ENCODE results near the gene ICOS.

DNA sequence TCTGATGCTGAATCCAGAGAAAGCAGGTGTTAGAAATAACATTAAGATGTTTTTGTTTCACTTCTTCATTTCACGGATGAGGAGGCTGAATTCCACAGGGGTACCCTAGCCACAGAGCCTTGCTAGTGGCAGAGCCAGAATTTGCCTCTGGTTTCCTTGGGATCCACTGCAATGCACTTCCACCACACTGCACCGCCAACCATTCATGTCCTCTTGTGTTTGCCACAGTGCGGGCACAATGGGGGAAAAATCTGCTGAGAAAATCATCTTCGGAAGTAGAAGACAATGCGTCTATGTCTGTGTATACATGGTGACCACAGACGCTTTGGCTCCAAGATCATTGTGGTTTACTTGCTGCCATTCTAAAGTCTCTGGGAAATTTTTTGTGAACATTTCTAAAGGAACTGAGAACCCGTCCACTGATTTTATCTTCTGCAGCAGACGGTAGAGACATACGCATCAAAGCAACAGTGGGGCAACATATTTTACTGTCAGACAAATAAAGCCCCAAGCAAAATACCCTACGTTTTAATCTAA lies 14.9 kb downstream of the ICOS start:
- TF ChIP-seq, protein P1, sequence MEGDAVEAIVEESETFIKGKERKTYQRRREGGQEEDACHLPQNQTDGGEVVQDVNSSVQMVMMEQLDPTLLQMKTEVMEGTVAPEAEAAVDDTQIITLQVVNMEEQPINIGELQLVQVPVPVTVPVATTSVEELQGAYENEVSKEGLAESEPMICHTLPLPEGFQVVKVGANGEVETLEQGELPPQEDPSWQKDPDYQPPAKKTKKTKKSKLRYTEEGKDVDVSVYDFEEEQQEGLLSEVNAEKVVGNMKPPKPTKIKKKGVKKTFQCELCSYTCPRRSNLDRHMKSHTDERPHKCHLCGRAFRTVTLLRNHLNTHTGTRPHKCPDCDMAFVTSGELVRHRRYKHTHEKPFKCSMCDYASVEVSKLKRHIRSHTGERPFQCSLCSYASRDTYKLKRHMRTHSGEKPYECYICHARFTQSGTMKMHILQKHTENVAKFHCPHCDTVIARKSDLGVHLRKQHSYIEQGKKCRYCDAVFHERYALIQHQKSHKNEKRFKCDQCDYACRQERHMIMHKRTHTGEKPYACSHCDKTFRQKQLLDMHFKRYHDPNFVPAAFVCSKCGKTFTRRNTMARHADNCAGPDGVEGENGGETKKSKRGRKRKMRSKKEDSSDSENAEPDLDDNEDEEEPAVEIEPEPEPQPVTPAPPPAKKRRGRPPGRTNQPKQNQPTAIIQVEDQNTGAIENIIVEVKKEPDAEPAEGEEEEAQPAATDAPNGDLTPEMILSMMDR (IDR thresholded peaks at IDR 0.05) = no peak
- no peak for TF ChIP-seq ZFX (IDR thresholded peaks at IDR 0.05; ENCODE audit: borderline replicate concordance)

Measured in 22Rv1 (cell line).